Esophagus muscularis mucosa (tissue), 3 donors: ENCODE measurements around the gene MEF2D.

ENCODE experiments used
- CTCF ChIP-seq, 3 experiments: fragments of 200-600 bp in 2 of 3; fragments of 450-650 bp in 1 of 3; sonication (generic) in 2 of 3; IDR thresholded peaks; one replicate each; pipeline ENCODE4 v1.5.1; 2017 to 2019; ENCODE audit warnings: antibody characterized with exemption in 3 of 3, mild to moderate bottlenecking in 2 of 3, moderate library complexity in 1 of 3
- EP300 ChIP-seq: sonication (generic); formaldehyde crosslinking; IDR thresholded peaks from one replicate; pipeline ENCODE4 v1.6.1; 2017; ENCODE audit warnings: antibody characterized with exemption

GRCh38 chr1:156547434-156547833, 46.9 kb upstream of the MEF2D start:
- no peak for TF ChIP-seq CTCF (IDR thresholded peaks at IDR 0.05)
- no peak for TF ChIP-seq EP300
